SH-SY5Y (cell line): ENCODE data around the gene CTSE.

Experiments
- GATA2 ChIP-seq: IDR thresholded peaks from 2 replicates; pipeline ENCODE4 v1.6.1; 2011; ENCODE audit warnings: mild to moderate bottlenecking, low read depth, low read length
- GATA3 ChIP-seq: IDR thresholded peaks from 2 replicates; pipeline ENCODE4 v1.6.1; 2011; ENCODE audit warnings: low read depth, mild to moderate bottlenecking, low read length, moderate library complexity

CTSE gene

GRCh38 chr1:206022766-206023165, 929 bp downstream of the CTSE start:
- TF ChIP-seq GATA2: no peak
- no peak for TF ChIP-seq GATA3

- TF ChIP-seq GATA2 (no peak), GATA3 (no peak)
Observed at GRCh38 chr1:206021626-206022365, 1.9 kb downstream of the CTSE start.

GRCh38 chr1:206021008-206021625, 2.6 kb downstream of the CTSE start:
- TF ChIP-seq GATA3: no peak
- TF ChIP-seq GATA2: no peak

GRCh38 chr1:206020393-206021007, 3.2 kb downstream of the CTSE start:
- TF ChIP-seq GATA2: no peak
- no peak for TF ChIP-seq GATA3

GRCh38 chr1:206015071-206015470, 8.6 kb downstream of the CTSE start:
- TF ChIP-seq GATA3: no peak
- TF ChIP-seq GATA2: no peak

GRCh38 chr1:206014601-206015000, 9.1 kb downstream of the CTSE start:
- TF ChIP-seq GATA2 (no peak), GATA3 (no peak)

GRCh38 chr1:206013026-206013795, 10.5 kb downstream of the CTSE start:
- TF ChIP-seq GATA2 (no peak), GATA3 (no peak)

- no peak for TF ChIP-seq GATA2
- TF ChIP-seq GATA3: no peak
Observed at GRCh38 chr1:206012086-206012859, 11.4 kb downstream of the CTSE start.

- no peak for TF ChIP-seq GATA2
- TF ChIP-seq GATA3: no peak
Observed at GRCh38 chr1:206011057-206011456, 12.6 kb downstream of the CTSE start.

GRCh38 chr1:206010060-206010459, 13.6 kb downstream of the CTSE start:
- TF ChIP-seq GATA2: no peak
- no peak for TF ChIP-seq GATA3

GRCh38 chr1:206006946-206007345, 16.7 kb downstream of the CTSE start:
- TF ChIP-seq GATA2 (no peak), GATA3 (no peak)

- TF ChIP-seq GATA3 (no peak), GATA2 (no peak)
Observed at GRCh38 chr1:206005778-206006180, 17.9 kb downstream of the CTSE start.

GRCh38 chr1:206005234-206005633, 18.5 kb downstream of the CTSE start:
- TF ChIP-seq GATA2: no peak
- TF ChIP-seq GATA3: no peak
